Measurements from ENCODE around the gene FBXW9.

FBXW9 gene

DNA sequence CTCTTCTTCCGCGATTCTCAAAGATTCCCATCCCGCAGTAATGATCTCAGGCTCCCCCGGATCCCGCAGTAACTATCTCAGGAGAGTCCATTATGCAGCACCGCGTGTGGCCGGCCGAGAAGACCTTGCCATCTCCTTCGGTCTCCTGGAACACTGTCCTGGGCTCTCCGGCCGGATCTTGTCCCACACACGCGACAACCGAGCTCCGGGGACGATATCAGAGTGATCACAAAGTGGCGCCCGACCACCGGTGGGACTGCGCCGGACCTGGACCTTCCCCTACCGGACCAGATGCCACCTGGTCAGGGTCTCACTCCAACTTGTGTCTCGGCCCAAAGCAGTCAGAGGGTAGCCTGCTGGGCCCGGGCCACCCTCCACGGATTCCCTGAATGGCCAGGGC, 53.9 kb downstream of the FBXW9 start:
- WGBS, 2 experiments, result 95 to 96% methylated on average over 26 of the region's 26 CpGs
- H3K9me3 ChIP-seq (ENCODE audit: control insufficient read depth, low read length), result no peaks in the 10 kb centered on the region
- no peak overlapping the region for H3K4me3 ChIP-seq (ENCODE audit: insufficient read depth, low read depth, low read length)
- no peak overlapping the region for H3K27ac ChIP-seq (ENCODE audit: insufficient read depth, low read depth, low read length, poor library complexity, severe bottlenecking)
- H3K27me3 ChIP-seq (ENCODE audit: control insufficient read depth, insufficient read depth, low read length, poor library complexity, severe bottlenecking), result peaks cover 5% of the 10 kb centered on the region
- no peaks in the 10 kb centered on the region for H3K36me3 ChIP-seq (ENCODE audit: control insufficient read depth, insufficient read depth, low read length)
- no peaks in the 10 kb centered on the region for H3K4me1 ChIP-seq (ENCODE audit: control insufficient read depth, insufficient read depth, low read length)

GRCh38 chr19:12641456-12641855, 55.0 kb downstream of the FBXW9 start:
- no peaks in the 10 kb centered on the region for H3K4me1 ChIP-seq (ENCODE audit: control insufficient read depth, insufficient read depth, low read length)
- no peaks in the 10 kb centered on the region for H3K9me3 ChIP-seq (ENCODE audit: control insufficient read depth, low read length)
- H3K27me3 ChIP-seq (ENCODE audit: control insufficient read depth, insufficient read depth, low read length, poor library complexity, severe bottlenecking), result peaks cover 5% of the 10 kb centered on the region
- H3K27ac ChIP-seq (ENCODE audit: insufficient read depth, low read depth, low read length, poor library complexity, severe bottlenecking), result no peak overlapping the region
- no peak overlapping the region for H3K4me3 ChIP-seq (ENCODE audit: insufficient read depth, low read depth, low read length)
- 85 to 89% methylated on average over 13 of the region's 13 CpGs for WGBS, 2 experiments
- no peaks in the 10 kb centered on the region for H3K36me3 ChIP-seq (ENCODE audit: control insufficient read depth, insufficient read depth, low read length)

GRCh38 chr19:12639901-12640613, 56.4 kb downstream of the FBXW9 start:
- Histone ChIP-seq H3K27ac (ENCODE audit: insufficient read depth, low read depth, low read length, poor library complexity, severe bottlenecking) (no peak overlapping the region), H3K27me3 (ENCODE audit: control insufficient read depth, insufficient read depth, low read length, poor library complexity, severe bottlenecking) (peaks cover 5% of the 10 kb centered on the region), H3K36me3 (ENCODE audit: control insufficient read depth, insufficient read depth, low read length) (no peaks in the 10 kb centered on the region), H3K9me3 (ENCODE audit: control insufficient read depth, low read length) (no peaks in the 10 kb centered on the region), H3K4me3 (ENCODE audit: insufficient read depth, low read depth, low read length) (no peak overlapping the region), H3K4me1 (ENCODE audit: control insufficient read depth, insufficient read depth, low read length) (no peaks in the 10 kb centered on the region)
- WGBS, 2 experiments, result 22 to 26% methylated on average over 39 of the region's 39 CpGs

Measured in ectodermal cell (in vitro differentiated cells).